ENCODE results near the gene CITED1.

CITED1 gene

DNA sequence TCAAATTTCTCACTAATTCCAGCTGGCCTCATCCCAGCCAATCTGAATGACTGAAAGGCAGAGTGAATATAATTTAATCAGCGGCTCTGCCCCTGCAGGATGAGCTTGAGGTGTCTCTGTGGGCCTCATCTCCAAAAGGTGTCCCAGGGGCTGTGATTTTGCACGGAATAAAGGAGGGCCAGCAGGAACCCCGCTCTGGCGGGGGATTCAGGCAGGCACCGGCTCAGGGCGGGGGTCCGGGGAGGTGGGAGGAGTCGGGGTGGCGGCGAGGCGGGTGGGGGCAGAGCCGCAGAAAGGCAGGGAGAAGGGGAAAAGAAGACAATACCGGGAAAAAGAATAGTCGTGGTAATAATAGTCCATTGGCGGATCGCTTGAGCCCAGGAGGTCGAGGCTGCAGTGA is 50.9 kb downstream of the CITED1 start:
- Histone ChIP-seq H3K79me2 (ENCODE audit: control insufficient read depth, low read length) (no peaks in the 10 kb centered on the region), H3K9me3 (ENCODE audit: control insufficient read depth, insufficient read depth, low read length) (no peaks in the 10 kb centered on the region), H3K4me2 (ENCODE audit: low read length) (no peak overlapping the region), H3K4me1 (ENCODE audit: control insufficient read depth, low read length) (no peaks in the 10 kb centered on the region), H3K4me3 (ENCODE audit: low read length) (no peak overlapping the region), H3F3A (ENCODE audit: control insufficient read depth, insufficient read depth) (no peaks in the 10 kb centered on the region), H3K27me3 (ENCODE audit: control insufficient read depth, low read length) (no peaks in the 10 kb centered on the region), H3K36me3 (ENCODE audit: control insufficient read depth, low read length) (no peaks in the 10 kb centered on the region), H4K20me1 (ENCODE audit: control insufficient read depth, insufficient read depth, low read depth, low read length) (no peaks in the 10 kb centered on the region), H3K9me2 (replicated peaks; ENCODE audit: control insufficient read depth, low read length) (no peaks in the 10 kb centered on the region), H3K27ac (ENCODE audit: low read depth, low read length) (no peak overlapping the region)
- TF ChIP-seq, protein P1, sequence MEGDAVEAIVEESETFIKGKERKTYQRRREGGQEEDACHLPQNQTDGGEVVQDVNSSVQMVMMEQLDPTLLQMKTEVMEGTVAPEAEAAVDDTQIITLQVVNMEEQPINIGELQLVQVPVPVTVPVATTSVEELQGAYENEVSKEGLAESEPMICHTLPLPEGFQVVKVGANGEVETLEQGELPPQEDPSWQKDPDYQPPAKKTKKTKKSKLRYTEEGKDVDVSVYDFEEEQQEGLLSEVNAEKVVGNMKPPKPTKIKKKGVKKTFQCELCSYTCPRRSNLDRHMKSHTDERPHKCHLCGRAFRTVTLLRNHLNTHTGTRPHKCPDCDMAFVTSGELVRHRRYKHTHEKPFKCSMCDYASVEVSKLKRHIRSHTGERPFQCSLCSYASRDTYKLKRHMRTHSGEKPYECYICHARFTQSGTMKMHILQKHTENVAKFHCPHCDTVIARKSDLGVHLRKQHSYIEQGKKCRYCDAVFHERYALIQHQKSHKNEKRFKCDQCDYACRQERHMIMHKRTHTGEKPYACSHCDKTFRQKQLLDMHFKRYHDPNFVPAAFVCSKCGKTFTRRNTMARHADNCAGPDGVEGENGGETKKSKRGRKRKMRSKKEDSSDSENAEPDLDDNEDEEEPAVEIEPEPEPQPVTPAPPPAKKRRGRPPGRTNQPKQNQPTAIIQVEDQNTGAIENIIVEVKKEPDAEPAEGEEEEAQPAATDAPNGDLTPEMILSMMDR (IDR thresholded peaks at IDR 0.05; ENCODE audit: low read depth, low read length, poor library complexity, severe bottlenecking): no peak
- no peak for TF ChIP-seq EZH2phosphoT487 (IDR thresholded peaks at IDR 0.05; ENCODE audit: borderline replicate concordance, low read length)

DNA sequence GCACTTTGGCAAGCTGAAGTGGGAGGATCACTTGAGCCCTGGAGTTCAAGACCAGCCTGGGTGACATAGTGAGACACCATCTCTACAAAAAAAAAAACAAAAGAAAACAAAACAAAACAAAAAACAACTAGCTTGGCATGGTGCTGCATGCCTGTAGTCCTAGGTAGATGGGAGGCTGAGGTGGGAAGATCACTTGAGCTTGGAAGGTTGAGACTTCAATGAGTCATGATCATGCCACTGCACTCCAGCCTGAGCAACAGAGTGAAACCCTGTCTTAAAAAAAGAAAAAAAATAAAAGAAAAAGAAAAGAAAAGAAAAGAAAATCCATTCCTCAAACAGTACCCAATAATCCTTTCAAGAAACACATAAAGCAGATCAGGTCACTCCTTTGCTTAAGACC is 52.0 kb downstream of the CITED1 start:
- TF ChIP-seq, protein P1 (IDR thresholded peaks at IDR 0.05; ENCODE audit: low read depth, low read length, poor library complexity, severe bottlenecking): no peak
- TF ChIP-seq EZH2phosphoT487 (IDR thresholded peaks at IDR 0.05; ENCODE audit: borderline replicate concordance, low read length): no peak
- H3K79me2 ChIP-seq (ENCODE audit: control insufficient read depth, low read length): no peaks in the 10 kb centered on the region
- no peak overlapping the region for H3K4me3 ChIP-seq (ENCODE audit: low read length)

More for the DNA sequence above, 52.0 kb downstream of the CITED1 start:
- H3K9me3 ChIP-seq (ENCODE audit: control insufficient read depth, insufficient read depth, low read length): no peaks in the 10 kb centered on the region
- H3K27me3 ChIP-seq (ENCODE audit: control insufficient read depth, low read length): no peaks in the 10 kb centered on the region
- H3F3A ChIP-seq (ENCODE audit: control insufficient read depth, insufficient read depth): no peaks in the 10 kb centered on the region
- H3K9me2 ChIP-seq (replicated peaks; ENCODE audit: control insufficient read depth, low read length): no peaks in the 10 kb centered on the region
- no peaks in the 10 kb centered on the region for H3K4me1 ChIP-seq (ENCODE audit: control insufficient read depth, low read length)
- H3K27ac ChIP-seq (ENCODE audit: low read depth, low read length): no peak overlapping the region
- no peaks in the 10 kb centered on the region for H4K20me1 ChIP-seq (ENCODE audit: control insufficient read depth, insufficient read depth, low read depth, low read length)
- no peak overlapping the region for H3K4me2 ChIP-seq (ENCODE audit: low read length)
- H3K36me3 ChIP-seq (ENCODE audit: control insufficient read depth, low read length): no peaks in the 10 kb centered on the region

All from DOHH2 (cell line).